NCI-H2171 (cell line): ENCODE data around the gene IQGAP2.
"Not testable (repeated sequence)": the region's sequence is repeated elsewhere in the genome, so short reads cannot be mapped to it uniquely, and the experiment has no call there.

Experiments used
- DNase-seq: peaks from one replicate; lab custom pipeline; 2025; lab: John Stamatoyannopoulos, UW

The IQGAP2 gene

GRCh38 chr5:76542887-76543690 is 140.0 kb downstream of the IQGAP2 start:
- DNase-seq = no peak

- no peak for DNase-seq
Measured at GRCh38 chr5:76544268-76544926, 141.3 kb downstream of the IQGAP2 start.

- DNase-seq = no peak
Measured at GRCh38 chr5:76545184-76545583, 142.1 kb downstream of the IQGAP2 start.

GRCh38 chr5:76546497-76547102 is 143.5 kb downstream of the IQGAP2 start:
- DNase-seq = no peak

GRCh38 chr5:76547242-76547890 is 144.3 kb downstream of the IQGAP2 start:
- DNase-seq = no peak

GRCh38 chr5:76547891-76548524 is 144.9 kb downstream of the IQGAP2 start:
- DNase-seq = no peak

GRCh38 chr5:76548525-76549229 is 145.6 kb downstream of the IQGAP2 start:
- DNase-seq = no peak

- DNase-seq = not testable (repeated sequence)
Measured at GRCh38 chr5:76550881-76551280, 147.8 kb downstream of the IQGAP2 start.

- DNase-seq = no peak
Measured at GRCh38 chr5:76552546-76552945, 149.5 kb downstream of the IQGAP2 start.

GRCh38 chr5:76553251-76553650 is 150.2 kb downstream of the IQGAP2 start:
- DNase-seq = no peak

GRCh38 chr5:76555114-76555513 is 152.0 kb downstream of the IQGAP2 start:
- no peak for DNase-seq

GRCh38 chr5:76555717-76556116 is 152.6 kb downstream of the IQGAP2 start:
- DNase-seq = no peak

GRCh38 chr5:76556511-76557221 is 153.6 kb downstream of the IQGAP2 start:
- no peak for DNase-seq

- no peak for DNase-seq
Measured at GRCh38 chr5:76560952-76561891, 158.1 kb downstream of the IQGAP2 start.

GRCh38 chr5:76561959-76562358 is 158.9 kb downstream of the IQGAP2 start:
- no peak for DNase-seq

- DNase-seq = no peak
Measured at GRCh38 chr5:76565009-76565408, 161.9 kb downstream of the IQGAP2 start.

GRCh38 chr5:76570153-76570552 is 167.1 kb downstream of the IQGAP2 start:
- no peak for DNase-seq

- no peak for DNase-seq
Measured at GRCh38 chr5:76571559-76571958, 168.5 kb downstream of the IQGAP2 start.

GRCh38 chr5:76576450-76576849 is 173.4 kb downstream of the IQGAP2 start:
- DNase-seq = no peak

- DNase-seq = no peak
Measured at GRCh38 chr5:76576996-76577395, 173.9 kb downstream of the IQGAP2 start.
